GM12878 (cell line): ENCODE data around the gene STRA6. TPM values are rescaled to one million over a fixed set of nuclear protein-coding genes. Genes with fewer than 3 reads are reported as not detected.

ENCODE experiments used
- ATAC-seq: fragments of 200-7000 bp; cut with Tn5 transposase; 3 replicates; pipeline ENCODE4 v1.9.1; 2020; ENCODE audit warnings: mild to moderate bottlenecking, moderate library complexity
- BruUV-seq: library from RNA; stranded (reverse); fragments of 400-500 nt; replicated peaks from 2 replicates; lab custom pipeline; 2021; lab: Mats Ljungman, UMichigan
- CTCF ChIA-PET: fragments of 300-600 bp; sonication (Branson Sonifier 250); formaldehyde crosslinking; extraction: SDS; loops from one replicate; lab custom pipeline; 2021; ENCODE audit warnings: inconsistent platforms; lab: Yijun Ruan, JAX
- POLR2A ChIA-PET: fragments of 350-600 bp; formaldehyde crosslinking; extraction: SDS; loops from one replicate; lab custom pipeline; 2021; ENCODE audit warnings: inconsistent platforms; lab: Charles Lee
- RAD21 ChIA-PET: fragments of 300-600 bp; sonication (Branson Sonifier 250); formaldehyde crosslinking; loops from one replicate; lab custom pipeline; 2023; ENCODE audit warnings: antibody characterized with exemption; ENCODE audit not compliant: unreplicated experiment; lab: Charles Lee
- SMC1A ChIA-PET: fragments of 300-600 bp; sonication (Branson Sonifier 250); formaldehyde crosslinking; loops from one replicate; lab custom pipeline; 2023; ENCODE audit not compliant: unreplicated experiment, uncharacterized antibody; lab: Charles Lee
- DNase-seq: peaks from one replicate; pipeline ENCODE4 v3.0.0-alpha.2; 2011; ENCODE audit warnings: low read depth, low spot score
- FAIRE-seq: peaks from 3 replicates; lab custom pipeline; 2011; peaks lifted over from hg19 to GRCh38; lab: Jason Lieb, UNC
- H2AFZ ChIP-seq: 2 replicates; pipeline ENCODE4 v1.6.0; 2011; ENCODE audit warnings: low read depth, low read length, control low read depth; ENCODE audit not compliant: control insufficient read depth
- H3K27ac ChIP-seq: 2 replicates; pipeline ENCODE4 v1.5.1; 2011; ENCODE audit warnings: control low read depth; ENCODE audit not compliant: control insufficient read depth, insufficient read depth
- H3K27me3 ChIP-seq, 2 experiments: replicated peaks in 1 of 2; 2 replicates each; pipeline versions ENCODE4 v1.6.0 to v1.6.1; 2011; ENCODE audit warnings: low read length in 1 of 2; ENCODE audit not compliant: control insufficient read depth in 2 of 2, insufficient read depth in 2 of 2
- H3K36me3 ChIP-seq, 2 experiments: 2 replicates each; pipeline ENCODE4 v1.5.1; 2011; ENCODE audit warnings: low read length in 1 of 2; ENCODE audit not compliant: control insufficient read depth in 2 of 2, insufficient read depth in 2 of 2
- H3K4me1 ChIP-seq: 2 replicates; pipeline ENCODE4 v1.6.1; 2011; ENCODE audit warnings: mild to moderate bottlenecking, low read length, moderate library complexity, mixed read lengths; ENCODE audit not compliant: control insufficient read depth, insufficient read depth
- H3K4me2 ChIP-seq: 2 replicates; pipeline ENCODE4 v1.6.0; 2011; ENCODE audit warnings: control low read depth; ENCODE audit not compliant: control insufficient read depth, insufficient read depth
- H3K4me3 ChIP-seq: fragments of 200-600 bp; sonication (generic); 2 replicates; pipeline ENCODE4 v1.5.1; 2016
- H3K79me2 ChIP-seq: 2 replicates; pipeline ENCODE4 v1.6.0; 2011; ENCODE audit warnings: low read length; ENCODE audit not compliant: control insufficient read depth, insufficient read depth
- H3K9ac ChIP-seq: 2 replicates; pipeline ENCODE4 v1.8.0; 2011; ENCODE audit warnings: low read length, control low read depth, mixed read lengths; ENCODE audit not compliant: control insufficient read depth, insufficient read depth
- H3K9me3 ChIP-seq: replicated peaks from 3 replicates; pipeline ENCODE4 v1.5.1; 2011; ENCODE audit warnings: mild to moderate bottlenecking, low read length; ENCODE audit not compliant: control insufficient read depth, insufficient read depth
- H4K20me1 ChIP-seq: 2 replicates; pipeline ENCODE4 v1.6.0; 2011; ENCODE audit not compliant: control insufficient read depth, insufficient read depth
- PAX5 ChIP-seq: IDR thresholded peaks from 2 replicates; pipeline ENCODE4 v1.6.1; 2011; ENCODE audit warnings: low read depth, low read length, borderline replicate concordance
- ZSCAN29 ChIP-seq: fragments of 450-650 bp; IDR thresholded peaks from 2 replicates; pipeline ENCODE4 v1.6.1; 2017; ENCODE audit warnings: mild to moderate bottlenecking, moderate library complexity
- WGBS: methylation state at CpG from one replicate; pipeline ENCODE4 v1.1.6; 2016; ENCODE audit warnings: low lambda C conversion rate; ENCODE audit not compliant: insufficient replicate concordance, insufficient coverage; ENCODE audit errors: missing lambda C conversion rate; 5-methylcytosine and 5-hydroxymethylcytosine counted together
- in situ Hi-C: fragments of 300-500 bp; cut with MboI; formaldehyde crosslinking; loops from 9 replicates; pipeline ENCODE4 v1.14.3; 2018; ENCODE audit warnings: mixed read lengths
- intact Hi-C: fragments of 100-400 bp; cut with micrococcal nuclease; formaldehyde crosslinking; loops from one replicate; pipeline ENCODE4 v1.14.2; 2022; ENCODE audit not compliant: unreplicated experiment
- polyA plus RNA-seq, 11 experiments: library from polyadenylated mRNA; depleted of rRNA in 4 of 11; unstranded in 6 of 11; stranded (reverse) in 5 of 11; fragments of >200 nt; fragmentation: Nextera tagmentation in 4 of 11; fragmentation: Illumina TruSeq in 1 of 11; extraction: Ambion mirVana in 4 of 11; extraction: Trizol in 1 of 11; gene quantifications; 1 replicate in 1 of 11; 2 replicates in 10 of 11; pipeline versions ENCODE4 v1.2.1 to v1.2.3, GENCODE V29; 2011 to 2016; ENCODE audit warnings: inconsistent platforms in 2 of 11, missing spikeins in 2 of 11, low read depth in 1 of 11
- total RNA-seq, 4 experiments: library from RNA; depleted of rRNA in 3 of 4; stranded (reverse); fragments of >200 nt in 3 of 4; fragmentation: Illumina TruSeq in 1 of 4; extraction: Trizol in 1 of 4; gene quantifications; 2 replicates each; pipeline versions ENCODE4 v1.2.1 to v1.2.3, GENCODE V29; 2013 to 2021
- TF ChIP-seq, protein P1 (sequence below): IDR thresholded peaks from 2 replicates; pipeline ENCODE4 v1.6.1; 2012; ENCODE audit warnings: improper control_type of control experiment, low read depth, low read length; ENCODE audit not compliant: insufficient replicate concordance
- TF ChIP-seq, protein P2 (sequence below): IDR thresholded peaks from 2 replicates; pipeline ENCODE4 v1.6.1; 2012; ENCODE audit warnings: low read depth, low read length, improper control_type of control experiment

Gene STRA6
- total and polyA plus RNA-seq, 10 of the 15 experiments (the other 5 are each of a cell fraction or from before 2014, with no cell fraction given), result 0.31 to 10.8 (median 5.8) TPM

DNA sequence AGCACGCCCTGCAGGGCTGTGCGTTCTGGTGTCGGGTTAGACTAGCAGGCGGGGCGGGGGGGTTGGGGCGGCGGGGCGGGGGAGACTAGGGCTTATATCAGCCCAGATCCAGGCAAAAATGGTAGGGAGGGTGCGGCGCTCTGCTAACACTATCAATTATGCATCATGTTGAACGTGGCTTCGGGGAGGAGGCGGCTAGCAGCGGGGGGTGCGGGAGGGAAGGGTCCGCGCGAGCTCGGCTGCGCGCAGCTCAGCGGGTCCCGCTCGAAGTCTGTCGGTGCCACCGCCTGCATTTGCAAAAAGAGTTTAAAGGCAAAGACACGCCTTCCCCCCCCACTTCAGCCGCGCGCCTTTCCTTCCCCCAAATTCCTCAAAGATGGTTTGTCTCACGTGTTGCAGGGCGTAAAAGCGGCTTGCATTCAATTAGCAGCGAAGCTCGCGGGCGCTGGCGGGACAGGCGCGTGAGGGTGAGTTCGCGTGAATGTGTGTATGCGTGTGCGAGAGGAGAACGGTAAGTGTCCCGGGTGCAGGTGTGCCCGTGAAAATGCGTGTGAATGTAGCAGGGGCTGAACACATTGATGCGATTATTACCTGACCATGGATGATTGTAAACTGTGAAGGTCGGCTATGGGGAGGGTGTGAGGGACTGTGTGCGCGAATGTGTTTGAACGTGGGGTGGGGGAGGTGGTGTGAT is 72.3 kb downstream of the STRA6 start, which contains the start of gene ISLR2:
ISLR2 (plus strand) TSS at position 432 of the 694 bp plus-strand sequence. CDS start 2,169 bp downstream, outside the sequence.
- no TSS peak for BruUV-seq
- ChIA-PET CTCF (interaction anchor here (1.1 to 3.3 kb wide), 3 partner anchors 8 to 191 kb away, joined by 4 to 26 read pairs (median 7); no protein-coding TSS in a partner anchor), POLR2A (no interaction called here), SMC1A (interaction anchor here (0.5 kb wide), 1 partner anchor 162 kb away, joined by 3 read pairs; no protein-coding TSS in a partner anchor)
- in situ Hi-C loops (no loop called here), intact Hi-C loops (no loop called here)
- H3K4me2 ChIP-seq, result peak within 1 kb of the TSS; percentile 9; the same call in 1 of the 2 replicates
- H3K4me1 ChIP-seq, result no peaks in the 10 kb centered on the region
- no peak within 1 kb of the TSS for H3K4me3 ChIP-seq
- no peak within 1 kb of the TSS for H2AFZ ChIP-seq
- H3K36me3 ChIP-seq, result no peaks in the 10 kb centered on the region
- H3K27me3 ChIP-seq, result peaks cover 33 to 58% of the 10 kb centered on the region in 2 experiments
- no peak for FAIRE-seq
- 32% methylated on average over 37 of the region's 53 CpGs for WGBS
- H3K9me3 ChIP-seq, result no peaks in the 10 kb centered on the region; the same call in 2 of the 3 replicates
- no peak for ATAC-seq
- H3K27ac ChIP-seq, result no peak within 1 kb of the TSS
- no peak for TF ChIP-seq PAX5
- TF ChIP-seq, protein P1, sequence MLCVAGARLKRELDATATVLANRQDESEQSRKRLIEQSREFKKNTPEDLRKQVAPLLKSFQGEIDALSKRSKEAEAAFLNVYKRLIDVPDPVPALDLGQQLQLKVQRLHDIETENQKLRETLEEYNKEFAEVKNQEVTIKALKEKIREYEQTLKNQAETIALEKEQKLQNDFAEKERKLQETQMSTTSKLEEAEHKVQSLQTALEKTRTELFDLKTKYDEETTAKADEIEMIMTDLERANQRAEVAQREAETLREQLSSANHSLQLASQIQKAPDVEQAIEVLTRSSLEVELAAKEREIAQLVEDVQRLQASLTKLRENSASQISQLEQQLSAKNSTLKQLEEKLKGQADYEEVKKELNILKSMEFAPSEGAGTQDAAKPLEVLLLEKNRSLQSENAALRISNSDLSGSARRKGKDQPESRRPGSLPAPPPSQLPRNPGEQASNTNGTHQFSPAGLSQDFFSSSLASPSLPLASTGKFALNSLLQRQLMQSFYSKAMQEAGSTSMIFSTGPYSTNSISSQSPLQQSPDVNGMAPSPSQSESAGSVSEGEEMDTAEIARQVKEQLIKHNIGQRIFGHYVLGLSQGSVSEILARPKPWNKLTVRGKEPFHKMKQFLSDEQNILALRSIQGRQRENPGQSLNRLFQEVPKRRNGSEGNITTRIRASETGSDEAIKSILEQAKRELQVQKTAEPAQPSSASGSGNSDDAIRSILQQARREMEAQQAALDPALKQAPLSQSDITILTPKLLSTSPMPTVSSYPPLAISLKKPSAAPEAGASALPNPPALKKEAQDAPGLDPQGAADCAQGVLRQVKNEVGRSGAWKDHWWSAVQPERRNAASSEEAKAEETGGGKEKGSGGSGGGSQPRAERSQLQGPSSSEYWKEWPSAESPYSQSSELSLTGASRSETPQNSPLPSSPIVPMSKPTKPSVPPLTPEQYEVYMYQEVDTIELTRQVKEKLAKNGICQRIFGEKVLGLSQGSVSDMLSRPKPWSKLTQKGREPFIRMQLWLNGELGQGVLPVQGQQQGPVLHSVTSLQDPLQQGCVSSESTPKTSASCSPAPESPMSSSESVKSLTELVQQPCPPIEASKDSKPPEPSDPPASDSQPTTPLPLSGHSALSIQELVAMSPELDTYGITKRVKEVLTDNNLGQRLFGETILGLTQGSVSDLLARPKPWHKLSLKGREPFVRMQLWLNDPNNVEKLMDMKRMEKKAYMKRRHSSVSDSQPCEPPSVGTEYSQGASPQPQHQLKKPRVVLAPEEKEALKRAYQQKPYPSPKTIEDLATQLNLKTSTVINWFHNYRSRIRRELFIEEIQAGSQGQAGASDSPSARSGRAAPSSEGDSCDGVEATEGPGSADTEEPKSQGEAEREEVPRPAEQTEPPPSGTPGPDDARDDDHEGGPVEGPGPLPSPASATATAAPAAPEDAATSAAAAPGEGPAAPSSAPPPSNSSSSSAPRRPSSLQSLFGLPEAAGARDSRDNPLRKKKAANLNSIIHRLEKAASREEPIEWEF, result no peak
- no peak for TF ChIP-seq ZSCAN29
- TF ChIP-seq, protein P2, sequence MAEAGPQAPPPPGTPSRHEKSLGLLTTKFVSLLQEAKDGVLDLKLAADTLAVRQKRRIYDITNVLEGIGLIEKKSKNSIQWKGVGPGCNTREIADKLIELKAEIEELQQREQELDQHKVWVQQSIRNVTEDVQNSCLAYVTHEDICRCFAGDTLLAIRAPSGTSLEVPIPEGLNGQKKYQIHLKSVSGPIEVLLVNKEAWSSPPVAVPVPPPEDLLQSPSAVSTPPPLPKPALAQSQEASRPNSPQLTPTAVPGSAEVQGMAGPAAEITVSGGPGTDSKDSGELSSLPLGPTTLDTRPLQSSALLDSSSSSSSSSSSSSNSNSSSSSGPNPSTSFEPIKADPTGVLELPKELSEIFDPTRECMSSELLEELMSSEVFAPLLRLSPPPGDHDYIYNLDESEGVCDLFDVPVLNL, result no peak
- TF ChIP-seq, all 136 proteins: peak for 0
- Histone ChIP-seq H4K20me1 (no peaks in the 10 kb centered on the region), H3K9ac (no peak within 1 kb of the TSS), H3K79me2 (no peaks in the 10 kb centered on the region)
- RAD21 ChIA-PET, result no interaction called here
- DNase-seq, result no peak
